ENCODE results near the gene NEK7. TPM values are rescaled to one million over a fixed set of nuclear protein-coding genes. Genes with fewer than 3 reads are reported as not detected.
A peak's percentile ranks its signal among the peaks of the same experiment; 100 is the strongest.

NEK7 gene
- total RNA-seq, 3 donors from 2014 or later (not counting 1 experiment from before 2014, with no cell fraction given), result 34.1 to 57.5 (median 42.1) TPM

DNA sequence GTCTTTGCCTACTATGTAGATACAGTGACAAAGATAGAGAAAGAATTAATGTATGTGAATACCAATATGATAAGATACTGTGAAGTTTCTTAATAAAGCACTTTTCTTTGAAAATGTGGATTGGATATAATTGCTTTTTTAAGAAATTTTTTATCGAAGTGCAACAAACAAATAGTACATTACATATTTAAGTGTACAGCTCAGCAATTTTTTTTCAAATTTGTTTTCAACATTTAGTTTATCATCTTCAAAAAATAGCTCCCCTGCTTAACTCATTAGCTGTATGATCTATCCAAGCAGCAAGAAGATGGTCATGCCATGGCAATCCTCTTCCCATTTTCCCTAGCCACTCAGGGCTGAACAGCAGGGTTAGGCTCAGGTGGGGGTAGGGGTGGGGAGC lies 40.5 kb downstream of the NEK7 start:
- Histone ChIP-seq H3K9me3 (ENCODE audit: control insufficient read depth, insufficient read depth, low read length) (no peaks in the 10 kb centered on the region), H3K4me3 (ENCODE audit: low read length) (no peak overlapping the region), H3K36me3 (ENCODE audit: control insufficient read depth, insufficient read depth, low read length) (no peaks in the 10 kb centered on the region), H3K4me1 (ENCODE audit: control insufficient read depth, insufficient read depth, low read length) (peaks cover 15% of the 10 kb centered on the region), H3K27ac (ENCODE audit: low read length) (no peak overlapping the region), H3K27me3 (ENCODE audit: control insufficient read depth, insufficient read depth, low read length) (no peaks in the 10 kb centered on the region)
- Mint-ChIP-seq H3K27ac (no peak overlapping the region), H3K36me3 (no peaks in the 10 kb centered on the region), H3K27me3 (ENCODE audit: low read depth in 2 of 2) (no peaks in the 10 kb centered on the region), H3K9me3 (no peaks in the 10 kb centered on the region), H3K4me1 (peaks cover 73 to 80% of the 10 kb centered on the region in 2 donors), H3K4me3 (no peak overlapping the region)
- TF ChIP-seq, protein P1, sequence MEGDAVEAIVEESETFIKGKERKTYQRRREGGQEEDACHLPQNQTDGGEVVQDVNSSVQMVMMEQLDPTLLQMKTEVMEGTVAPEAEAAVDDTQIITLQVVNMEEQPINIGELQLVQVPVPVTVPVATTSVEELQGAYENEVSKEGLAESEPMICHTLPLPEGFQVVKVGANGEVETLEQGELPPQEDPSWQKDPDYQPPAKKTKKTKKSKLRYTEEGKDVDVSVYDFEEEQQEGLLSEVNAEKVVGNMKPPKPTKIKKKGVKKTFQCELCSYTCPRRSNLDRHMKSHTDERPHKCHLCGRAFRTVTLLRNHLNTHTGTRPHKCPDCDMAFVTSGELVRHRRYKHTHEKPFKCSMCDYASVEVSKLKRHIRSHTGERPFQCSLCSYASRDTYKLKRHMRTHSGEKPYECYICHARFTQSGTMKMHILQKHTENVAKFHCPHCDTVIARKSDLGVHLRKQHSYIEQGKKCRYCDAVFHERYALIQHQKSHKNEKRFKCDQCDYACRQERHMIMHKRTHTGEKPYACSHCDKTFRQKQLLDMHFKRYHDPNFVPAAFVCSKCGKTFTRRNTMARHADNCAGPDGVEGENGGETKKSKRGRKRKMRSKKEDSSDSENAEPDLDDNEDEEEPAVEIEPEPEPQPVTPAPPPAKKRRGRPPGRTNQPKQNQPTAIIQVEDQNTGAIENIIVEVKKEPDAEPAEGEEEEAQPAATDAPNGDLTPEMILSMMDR (IDR thresholded peaks at IDR 0.05), result no peak
- no peak for DNase-seq
- intact Hi-C loops (cut with micrococcal nuclease), result no loop called here
- ATAC-seq, result no peak
- no CpG with 5 or more reads among the region's 1 CpG for WGBS (ENCODE audit: insufficient coverage)

DNA sequence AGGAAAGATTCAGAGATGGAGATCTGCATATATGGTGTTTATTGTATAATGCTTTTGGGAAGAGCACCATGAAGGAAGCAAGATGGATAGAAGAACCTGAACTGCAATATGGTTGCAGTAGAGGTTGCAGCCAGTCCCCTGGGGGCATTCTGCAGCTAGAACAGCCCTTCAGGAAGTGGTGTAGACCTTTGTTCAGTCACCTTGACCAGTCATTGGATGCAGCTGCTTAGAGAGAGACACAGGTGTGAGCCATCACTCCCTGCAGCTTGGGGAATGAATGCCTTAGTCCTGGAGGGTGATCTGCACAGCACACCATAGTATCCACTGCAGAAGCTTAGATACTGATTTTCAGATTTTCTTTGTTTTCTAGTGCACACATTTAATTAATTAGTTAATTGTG lies 42.3 kb downstream of the NEK7 start:
- H3K9me3 ChIP-seq (ENCODE audit: control insufficient read depth, insufficient read depth, low read length), result no peaks in the 10 kb centered on the region
- no peaks in the 10 kb centered on the region for H3K27me3 Mint-ChIP-seq (ENCODE audit: low read depth in 2 of 2)
- no peak overlapping the region for H3K4me3 ChIP-seq (ENCODE audit: low read length)
- H3K27ac Mint-ChIP-seq, result peak overlapping the region in 1 of 2 donors; percentile 47
- DNase-seq, result no peak
- peak in 2 of 3 donors; percentile 48 to 49 for ATAC-seq
- H3K4me1 Mint-ChIP-seq, result peaks cover 73 to 75% of the 10 kb centered on the region in 2 donors
- H3K27ac ChIP-seq (ENCODE audit: low read length), result no peak overlapping the region
- H3K27me3 ChIP-seq (ENCODE audit: control insufficient read depth, insufficient read depth, low read length), result no peaks in the 10 kb centered on the region
- intact Hi-C loops (cut with micrococcal nuclease), result no loop called here
- no peaks in the 10 kb centered on the region for H3K36me3 ChIP-seq (ENCODE audit: control insufficient read depth, insufficient read depth, low read length)
- no peaks in the 10 kb centered on the region for H3K9me3 Mint-ChIP-seq
- TF ChIP-seq, protein P1 (IDR thresholded peaks at IDR 0.05), result no peak
- no peaks in the 10 kb centered on the region for H3K36me3 Mint-ChIP-seq
- no peak overlapping the region for H3K4me3 Mint-ChIP-seq
- peaks cover 20% of the 10 kb centered on the region for H3K4me1 ChIP-seq (ENCODE audit: control insufficient read depth, insufficient read depth, low read length)

DNA sequence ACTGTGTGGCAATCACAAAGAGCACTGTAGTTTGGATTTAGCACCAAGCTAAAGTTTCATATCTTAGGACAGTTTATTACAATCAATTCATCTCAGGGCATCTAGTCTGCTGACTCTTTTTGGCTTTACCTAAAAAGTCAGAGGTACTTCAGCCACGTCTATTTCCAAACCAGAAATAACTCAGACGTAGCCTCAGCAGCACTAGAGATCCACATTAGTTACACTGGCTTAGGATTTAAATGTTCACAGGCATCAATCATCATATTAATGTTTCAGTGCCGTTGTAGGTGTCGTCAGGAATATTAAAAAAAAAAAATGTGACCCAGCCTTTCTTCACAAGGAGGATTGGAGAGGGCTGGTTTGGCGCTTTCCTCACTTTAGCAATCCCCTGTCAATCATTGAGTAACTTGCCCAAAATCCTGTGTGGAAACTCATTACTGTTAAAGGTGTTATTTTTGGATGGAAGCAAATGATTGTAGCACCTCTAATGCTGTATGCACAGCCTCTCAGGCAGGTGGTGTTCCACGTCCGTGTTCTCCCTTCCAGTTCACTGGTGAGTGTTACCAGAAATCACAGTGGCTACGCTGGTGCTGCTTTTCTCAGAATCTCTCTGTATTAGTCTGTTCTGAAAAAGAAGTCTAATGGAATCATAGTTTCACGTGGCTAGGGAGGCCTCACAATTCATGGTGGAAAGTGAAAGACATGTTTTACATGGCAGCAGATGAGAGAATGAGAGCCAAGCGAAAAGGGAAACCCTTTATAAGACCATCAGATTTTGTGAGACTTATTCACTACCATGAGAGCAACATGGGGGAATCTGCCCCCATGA lies 45.4 kb downstream of the NEK7 start:
- TF ChIP-seq, protein P1 (IDR thresholded peaks at IDR 0.05), result no peak
- H3K36me3 ChIP-seq (ENCODE audit: control insufficient read depth, insufficient read depth, low read length), result no peaks in the 10 kb centered on the region
- no peak overlapping the region for H3K4me3 Mint-ChIP-seq
- 71% methylated on average over 9 of the region's 10 CpGs for WGBS (ENCODE audit: insufficient coverage)
- ATAC-seq (peak in 1 of 3 donors; percentile 35), DNase-seq (no peak)
- H3K4me3 ChIP-seq (ENCODE audit: low read length), result no peak overlapping the region
- peak overlapping the region; percentile 34 to 73 for H3K27ac Mint-ChIP-seq
- H3K9me3 ChIP-seq (ENCODE audit: control insufficient read depth, insufficient read depth, low read length), result no peaks in the 10 kb centered on the region
- H3K4me1 ChIP-seq (ENCODE audit: control insufficient read depth, insufficient read depth, low read length), result peaks cover 20% of the 10 kb centered on the region
- H3K27me3 ChIP-seq (ENCODE audit: control insufficient read depth, insufficient read depth, low read length), result no peaks in the 10 kb centered on the region
- no peaks in the 10 kb centered on the region for H3K9me3 Mint-ChIP-seq
- intact Hi-C loops (cut with micrococcal nuclease), result no loop called here
- peaks cover 77 to 80% of the 10 kb centered on the region in 2 donors for H3K4me1 Mint-ChIP-seq
- no peak overlapping the region for H3K27ac ChIP-seq (ENCODE audit: low read length)
- H3K36me3 Mint-ChIP-seq, result no peaks in the 10 kb centered on the region
- H3K27me3 Mint-ChIP-seq (ENCODE audit: low read depth in 2 of 2), result no peaks in the 10 kb centered on the region

All from natural killer cell (primary cell).